Activated T-cell treated with anti-CD3 and anti-CD28 coated beads for 24 hours (primary cell): Measurements from ENCODE around the gene TTC22.
"Not testable (repeated sequence)": the region's sequence is repeated elsewhere in the genome, so short reads cannot be mapped to it uniquely, and the experiment has no call there.

Source experiments
- DNase-seq: peaks from one replicate; pipeline ENCODE4 v3.0.0-alpha.2; 2020; ENCODE audit warnings: low read depth

Gene TTC22

DNA sequence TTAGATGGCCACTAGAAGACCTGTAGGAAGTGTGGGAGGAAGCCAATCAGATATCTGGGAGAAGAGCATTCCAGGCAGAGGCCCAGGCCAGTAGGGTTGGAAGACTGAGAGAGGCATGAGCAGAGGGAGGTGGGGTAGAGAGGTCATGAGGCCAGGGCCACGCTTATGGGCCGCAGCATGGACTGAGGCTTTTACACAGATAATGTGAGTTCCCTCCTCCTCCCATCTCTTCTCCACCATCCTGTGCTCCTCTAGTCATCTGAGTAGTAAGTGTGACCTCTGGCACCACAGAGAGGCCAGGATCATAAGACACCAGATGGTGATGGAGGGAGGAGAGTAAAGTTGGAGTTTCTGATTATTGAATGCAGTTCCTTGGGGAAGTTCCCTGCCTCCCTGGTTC is 17.1 kb downstream of the TTC22 start:
- DNase-seq = no peak

DNA sequence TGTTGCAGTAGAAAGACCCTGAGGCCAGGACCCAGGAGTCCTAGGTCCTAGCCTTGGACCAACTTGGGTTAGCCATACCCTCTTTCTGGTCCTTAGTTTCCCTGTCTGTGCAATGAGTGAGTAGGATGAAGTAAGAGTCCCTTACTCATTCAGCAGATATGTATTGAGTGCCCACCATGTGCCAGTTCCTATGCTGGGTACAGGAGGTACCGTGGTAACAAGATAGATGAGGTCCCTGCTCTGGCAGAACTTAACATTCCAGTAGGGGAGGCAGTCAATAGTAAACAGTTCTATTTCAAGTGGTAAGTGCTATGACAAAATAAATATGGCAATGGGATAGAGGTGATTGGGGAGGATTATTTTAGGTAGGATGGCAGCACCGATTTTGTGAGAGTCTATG is 18.5 kb downstream of the TTC22 start:
- no peak for DNase-seq

DNA sequence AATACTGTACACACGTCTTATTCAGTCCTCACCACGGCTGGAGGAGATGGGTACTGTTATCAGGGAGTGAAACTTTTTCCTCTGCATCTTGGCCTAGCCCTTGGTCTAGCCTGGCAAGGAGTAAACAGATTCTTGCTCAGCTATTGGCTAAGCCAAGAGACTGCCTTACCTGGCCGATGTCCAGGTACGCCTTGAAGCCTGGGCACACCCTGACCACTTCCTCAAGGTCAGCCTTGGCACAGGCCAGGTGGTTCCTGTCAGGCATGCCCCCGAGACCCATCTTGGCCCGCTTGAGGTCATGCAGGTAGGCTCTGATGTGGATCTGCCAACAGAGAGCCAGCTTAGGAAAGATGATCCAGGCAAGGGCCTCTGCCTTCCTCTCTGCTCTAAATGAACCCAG is 19.0 kb downstream of the TTC22 start:
- DNase-seq = no peak

DNA sequence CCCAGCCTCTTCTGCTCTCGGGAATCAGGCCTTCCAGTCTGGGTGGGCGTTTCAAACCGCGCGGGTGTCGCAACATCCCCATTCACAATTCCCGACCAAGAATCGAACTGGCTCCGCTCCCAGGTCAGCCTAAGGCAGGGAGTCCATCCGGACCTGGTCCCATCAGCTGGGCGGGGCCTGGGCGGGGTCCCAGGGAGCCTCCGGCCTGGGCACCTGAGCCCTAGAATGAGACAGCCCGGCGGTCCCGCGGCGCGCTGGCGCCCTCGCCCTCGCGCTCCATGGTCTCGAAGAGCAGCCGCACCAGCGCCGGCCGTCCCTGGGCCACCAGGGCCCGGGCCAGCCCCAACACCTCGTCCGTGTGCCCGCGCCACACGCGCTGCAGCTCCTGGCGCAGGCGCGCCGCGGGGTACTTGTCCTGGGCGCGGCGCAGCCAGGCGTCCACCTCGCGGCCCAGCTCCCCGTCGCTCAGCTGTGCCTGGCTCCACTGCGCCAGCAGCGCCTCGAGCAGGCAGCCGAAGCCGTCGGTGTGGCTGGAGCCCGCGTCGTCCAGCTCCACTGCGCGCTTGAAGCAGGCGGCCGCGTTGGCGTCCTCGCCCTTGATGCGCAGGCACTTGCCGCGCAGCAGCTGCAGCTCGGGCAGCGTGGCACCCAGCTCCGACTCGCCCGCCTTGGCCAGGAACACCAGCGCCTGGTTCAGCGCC is 19.9 kb downstream of the TTC22 start:
- no peak for DNase-seq

DNA sequence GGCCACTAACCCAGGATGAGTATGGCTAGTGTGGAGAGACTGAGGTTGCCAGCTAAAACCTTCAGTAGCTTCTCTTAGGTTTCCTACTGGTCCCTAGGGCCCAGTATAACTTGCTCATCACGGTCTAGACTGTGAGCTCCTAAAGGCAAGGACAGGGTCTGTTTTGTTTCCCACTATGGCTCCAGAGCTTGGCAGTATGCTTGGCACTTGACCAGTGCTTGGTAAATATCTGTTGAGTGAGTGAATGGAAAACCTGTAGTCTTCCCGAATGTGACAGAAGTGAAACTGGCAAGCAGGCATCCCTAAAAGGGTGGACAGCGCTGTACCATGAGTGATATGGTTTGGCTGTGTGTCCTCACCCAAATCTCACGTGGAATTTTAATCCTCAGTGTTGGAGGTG is 23.7 kb downstream of the TTC22 start:
- no peak for DNase-seq

DNA sequence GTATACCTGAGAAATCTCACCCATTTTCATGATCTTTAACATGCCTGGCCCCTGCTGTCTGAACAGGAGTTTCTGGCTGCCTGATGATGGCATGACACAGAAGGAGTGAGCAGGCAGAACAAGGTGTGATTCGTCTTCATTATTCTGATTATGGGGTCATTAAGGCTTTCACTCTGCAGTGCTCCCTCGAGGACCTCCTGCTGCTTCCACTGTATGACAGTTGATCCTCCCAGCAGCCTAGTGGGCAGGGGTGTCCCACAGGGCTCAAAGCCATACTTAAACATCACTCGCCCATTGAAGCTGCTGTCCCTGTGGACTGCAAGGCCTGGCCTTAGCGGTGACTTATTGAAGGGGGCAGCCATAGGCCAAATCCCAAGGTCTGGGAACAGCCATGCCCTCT is 24.1 kb downstream of the TTC22 start:
- DNase-seq = no peak

DNA sequence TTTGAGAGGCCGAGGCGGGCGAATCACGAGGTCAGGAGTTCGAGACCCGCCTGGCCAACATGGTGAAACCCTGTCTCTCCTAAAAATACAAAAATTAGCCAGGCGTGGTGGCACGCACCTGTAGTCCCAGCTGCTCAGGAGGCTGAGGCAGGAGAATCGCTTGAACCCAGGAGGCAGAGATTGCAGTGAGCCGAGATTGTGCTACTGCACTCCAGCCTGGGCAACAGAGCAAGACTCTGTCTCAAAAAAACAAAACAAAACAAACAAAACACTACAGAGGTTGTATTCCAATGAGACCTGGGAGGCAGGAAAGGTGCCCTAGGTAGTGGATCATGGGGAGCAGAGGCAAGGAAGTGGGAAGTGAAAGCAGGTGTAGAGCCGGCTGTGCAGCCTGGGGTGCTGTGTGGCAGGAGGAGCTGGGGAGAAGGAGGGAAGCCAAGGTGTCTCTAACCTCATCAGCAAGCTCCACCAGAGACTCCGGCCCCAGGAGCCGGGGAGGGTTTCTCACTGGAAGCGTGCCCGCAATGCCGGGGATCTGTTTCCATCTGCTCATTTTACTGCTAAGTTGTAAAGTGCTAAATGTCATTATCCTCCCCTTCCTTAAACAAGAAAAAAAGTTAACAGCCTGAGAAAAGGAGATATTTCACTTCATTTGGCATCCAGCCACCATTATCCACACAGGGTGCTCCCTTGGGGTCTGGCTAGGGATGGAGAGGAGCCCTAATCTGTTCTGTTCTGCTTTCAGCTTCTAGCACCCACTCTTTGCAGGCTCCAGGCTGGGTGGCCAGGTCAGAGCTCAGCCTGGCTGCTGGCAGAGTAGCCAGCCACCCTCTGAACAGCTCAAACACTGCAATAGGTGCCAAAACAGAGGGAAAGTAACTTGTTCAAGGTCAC is 25.0 kb downstream of the TTC22 start:
- not testable (repeated sequence) for DNase-seq

DNA sequence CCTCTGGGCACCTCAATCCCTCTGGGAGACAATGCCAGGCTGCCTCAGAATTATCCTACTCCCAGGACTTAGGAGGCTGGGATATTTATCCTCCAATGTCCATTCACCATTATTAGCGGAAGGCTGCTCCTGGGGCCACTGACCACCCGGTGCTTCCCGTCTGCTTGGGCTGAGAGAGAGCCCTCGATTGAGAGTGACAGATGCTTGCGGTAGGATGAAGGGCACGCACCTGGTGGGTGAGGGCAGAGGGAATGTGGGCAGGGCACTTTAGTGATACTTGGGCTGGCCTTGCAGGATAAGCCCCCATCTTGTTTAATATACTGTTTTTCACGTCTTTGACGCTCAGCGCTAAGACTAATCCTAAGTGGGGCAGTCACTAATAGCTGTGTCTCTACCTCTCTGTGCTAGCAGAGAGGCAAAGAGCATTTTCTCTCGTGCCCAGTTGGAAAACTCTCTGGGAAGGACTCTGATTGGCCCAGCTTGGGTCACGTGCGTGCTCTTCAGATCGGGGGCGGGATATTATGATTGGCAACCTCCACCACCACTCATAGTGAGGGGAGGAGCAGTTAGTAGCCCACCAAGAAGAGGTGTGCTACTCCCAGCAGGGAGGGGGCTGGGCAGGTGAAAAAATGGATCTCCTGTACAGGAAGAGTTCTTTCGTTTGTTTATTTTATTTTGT is 26.2 kb downstream of the TTC22 start:
- DNase-seq = no peak

DNA sequence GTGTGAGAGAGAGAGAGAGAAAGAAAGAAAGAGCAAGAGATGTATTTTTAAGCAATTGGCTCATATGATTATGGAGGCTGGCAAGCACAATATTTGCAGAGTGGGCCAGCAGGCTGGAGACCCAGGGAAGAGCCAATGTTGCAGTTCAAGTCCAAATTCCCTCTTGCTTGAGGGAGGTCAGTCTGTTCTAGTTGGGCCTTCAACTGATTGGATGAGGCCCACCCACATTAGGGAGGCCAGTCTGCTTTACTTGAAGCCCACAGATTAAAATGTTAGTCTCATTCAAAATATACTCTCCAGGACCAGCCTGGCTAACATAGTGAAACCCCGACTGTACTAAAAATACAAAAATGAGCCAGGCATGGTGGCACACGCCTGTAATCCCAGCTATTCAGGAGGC is 28.2 kb downstream of the TTC22 start:
- no peak for DNase-seq

DNA sequence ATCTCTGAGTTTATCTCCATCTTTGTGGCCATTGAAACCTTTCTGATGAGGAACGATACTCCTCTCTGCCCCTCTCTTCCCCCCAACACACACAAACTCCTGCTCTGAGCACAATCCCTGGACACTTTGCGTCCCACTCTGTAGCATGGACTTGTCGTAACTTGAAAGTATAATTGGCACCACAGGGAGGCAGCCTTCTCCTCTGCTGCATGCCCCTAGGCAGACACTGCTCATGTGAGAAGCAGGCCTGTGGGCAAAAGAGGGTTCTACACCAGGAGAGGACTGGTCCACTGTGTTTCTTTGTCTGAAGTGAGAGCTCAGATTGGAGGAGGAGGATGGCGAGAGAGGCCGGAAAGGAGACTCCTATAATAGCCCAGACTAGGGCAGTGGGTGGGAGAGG is 33.0 kb downstream of the TTC22 start:
- DNase-seq = no peak

DNA sequence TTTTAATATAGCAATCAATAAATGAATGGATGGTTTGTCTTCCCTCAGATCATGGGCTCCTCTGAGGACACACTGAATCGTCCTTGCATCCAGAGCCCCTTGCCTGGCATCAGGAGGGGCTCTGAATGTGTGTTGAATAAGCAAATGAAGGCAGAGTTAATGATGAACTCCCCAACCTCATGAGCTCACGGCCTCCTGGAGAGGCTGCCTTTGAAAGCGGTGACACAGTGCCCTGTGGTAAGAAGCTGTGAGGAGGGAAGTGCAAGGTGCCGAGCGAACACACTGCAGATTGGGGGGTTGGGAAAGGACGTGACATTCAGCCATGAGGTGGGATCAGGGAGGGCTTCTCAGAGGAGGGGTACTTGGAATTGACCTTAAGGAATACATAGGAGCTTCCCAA is 33.6 kb downstream of the TTC22 start:
- DNase-seq = no peak

DNA sequence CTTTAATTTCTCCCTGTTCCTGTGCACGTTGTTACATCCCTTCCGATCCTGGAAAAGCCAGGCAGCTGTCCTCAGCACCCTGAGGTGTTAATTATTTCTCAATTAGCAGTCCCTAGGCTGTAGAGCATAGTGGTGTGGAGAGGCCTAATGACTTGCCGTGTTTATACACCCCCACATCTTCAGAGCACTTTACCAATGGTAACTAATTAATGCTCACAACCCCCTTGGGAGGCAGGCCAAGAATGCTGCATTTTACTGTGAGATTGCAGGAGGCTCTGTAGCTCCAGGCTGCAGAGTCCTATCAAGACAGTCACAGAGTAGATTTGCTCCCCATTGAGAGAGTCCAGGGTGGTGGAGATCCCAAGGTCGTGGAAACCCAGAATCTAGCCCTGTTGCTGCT is 34.4 kb downstream of the TTC22 start:
- no peak for DNase-seq

DNA sequence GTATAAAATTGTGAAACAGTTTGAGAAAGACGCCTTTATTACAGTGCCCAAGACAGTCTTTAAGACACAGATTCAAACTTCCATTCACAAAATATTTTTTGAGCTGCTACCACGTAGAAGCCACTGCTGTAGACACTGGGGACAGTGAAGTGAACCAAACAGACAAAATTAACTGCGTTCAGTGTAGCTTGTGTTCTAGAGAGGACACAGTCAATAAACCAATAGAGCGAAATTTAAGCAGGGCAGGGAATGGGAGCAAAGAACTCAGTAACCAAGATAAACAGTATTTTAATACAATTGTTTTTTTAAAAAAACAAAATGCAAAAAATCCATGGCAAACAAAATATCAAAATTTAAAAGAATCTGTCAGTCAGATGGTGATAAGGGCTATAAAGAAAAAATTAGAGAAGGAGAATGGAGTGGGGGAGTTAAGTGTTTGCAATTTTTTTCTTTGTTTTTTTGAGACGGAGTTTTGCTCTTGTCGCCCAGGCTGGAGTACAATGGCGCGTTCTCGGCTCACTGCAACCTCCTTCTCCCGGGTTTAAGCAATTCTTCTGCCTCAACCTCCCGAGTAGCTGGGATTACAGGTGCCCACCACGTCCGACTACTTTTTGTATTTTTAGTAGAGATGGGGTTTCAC is 36.1 kb downstream of the TTC22 start:
- DNase-seq = no peak

DNA sequence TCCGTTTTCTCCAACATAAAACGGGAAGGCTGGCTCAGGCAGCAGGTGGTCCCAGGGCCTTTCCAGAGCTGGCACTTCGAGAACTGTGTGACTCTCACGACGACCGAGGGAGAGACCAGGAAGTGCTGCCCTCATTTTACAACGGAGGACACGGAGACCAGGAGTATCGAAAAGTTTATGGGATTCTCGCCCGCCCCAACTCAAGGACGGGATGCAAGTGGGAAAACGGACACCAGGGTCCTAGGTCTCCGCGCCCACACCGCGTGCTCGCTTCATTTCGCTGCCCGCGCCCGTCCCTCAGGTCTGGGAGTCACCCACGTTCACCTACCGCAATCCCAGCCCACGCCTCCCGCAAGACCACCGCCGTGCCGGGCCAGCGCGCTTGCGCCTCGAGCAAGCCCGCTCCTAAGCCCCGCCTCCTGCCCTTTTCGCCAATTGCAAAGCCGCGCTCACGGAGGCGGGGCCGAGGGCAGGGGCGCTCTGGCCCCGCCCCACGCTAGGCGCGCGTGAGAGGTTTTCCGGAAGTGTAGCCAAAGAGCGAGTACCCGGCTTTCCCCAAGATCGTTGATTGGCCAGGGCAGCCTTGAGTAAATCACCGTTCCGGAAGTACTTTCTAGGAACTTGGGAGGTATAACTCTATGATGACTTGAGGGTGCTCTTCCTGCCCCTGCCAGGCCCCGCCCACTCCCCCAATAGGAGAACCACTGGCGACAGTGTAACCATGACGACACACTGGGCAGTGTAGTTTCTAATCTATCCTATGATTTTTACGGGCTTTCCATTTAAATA is 36.8 kb downstream of the TTC22 start, which contains the start of gene PARS2:
Gene PARS2, minus strand, starts transcription at position 391 of the 789 bp plus-strand sequence. CDS start 5,362 bp downstream, outside the sequence.
- peak; percentile 95 for DNase-seq

DNA sequence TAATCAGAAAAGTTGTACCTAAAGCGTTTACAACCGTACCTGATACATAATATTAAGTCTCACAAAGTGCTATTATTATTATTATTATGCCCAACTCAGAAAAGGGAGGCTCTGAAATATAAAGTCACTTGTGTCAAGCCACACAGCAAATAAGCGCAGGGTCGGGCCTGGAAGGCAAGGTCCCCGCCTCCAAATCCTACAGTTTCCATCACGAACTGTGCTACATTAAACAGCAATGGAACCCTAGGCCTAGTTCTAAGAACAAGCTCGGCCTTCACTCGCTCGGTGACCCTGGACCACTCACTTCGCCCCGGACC is 37.3 kb downstream of the TTC22 start:
- peak; percentile 10 for DNase-seq

DNA sequence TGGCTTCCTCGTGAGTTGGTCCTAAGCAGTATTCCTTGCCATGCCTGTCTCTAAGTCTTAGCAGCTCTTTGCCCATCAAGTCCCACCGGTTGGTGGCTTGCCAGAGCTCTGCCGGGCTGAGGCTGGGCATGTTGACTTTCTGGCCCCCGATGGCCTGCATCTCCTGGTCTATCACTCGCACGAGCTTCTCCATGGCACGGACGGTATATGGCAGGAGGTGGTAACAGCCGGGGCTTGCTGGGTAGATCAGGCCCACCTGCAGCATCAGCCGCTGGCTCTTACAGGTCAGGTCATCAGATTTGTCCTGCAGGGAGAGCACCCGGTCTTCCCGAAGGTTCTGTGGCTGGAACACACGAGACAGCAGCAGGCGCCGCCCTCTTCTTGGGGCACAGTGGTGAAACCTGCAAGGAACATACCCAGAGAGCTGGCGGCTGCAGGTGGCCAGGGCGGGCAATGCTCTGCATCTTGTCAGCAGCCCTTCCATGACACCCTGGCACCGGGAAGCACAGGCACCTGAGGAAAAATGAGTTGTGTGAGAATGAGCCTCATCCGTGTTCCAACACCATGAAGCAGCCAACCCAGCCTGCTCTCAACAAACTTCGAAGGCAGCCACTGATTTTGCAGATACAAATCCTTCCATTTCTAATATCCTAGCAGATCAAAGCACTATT is 42.3 kb downstream of the TTC22 start:
- DNase-seq = no peak

DNA sequence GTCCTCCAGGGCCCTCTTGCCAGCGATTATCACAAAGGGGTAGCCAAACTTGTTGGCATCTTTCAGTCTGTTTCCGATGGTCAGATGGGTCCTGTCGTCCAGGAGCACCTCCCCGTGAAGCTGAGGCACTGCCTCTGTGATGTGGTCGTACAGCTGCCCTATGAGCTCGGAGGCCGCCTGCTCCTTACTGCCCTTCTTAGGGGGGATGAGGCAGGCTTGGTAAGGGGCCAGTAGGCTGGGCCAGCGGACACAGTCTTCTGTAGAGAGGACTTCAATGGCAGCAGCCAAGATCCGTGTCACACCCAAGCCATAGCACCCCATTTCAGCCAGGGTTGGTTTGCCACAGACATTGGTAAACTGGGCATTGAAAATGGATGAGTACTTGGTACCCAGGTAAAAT is 43.3 kb downstream of the TTC22 start:
- no peak for DNase-seq

DNA sequence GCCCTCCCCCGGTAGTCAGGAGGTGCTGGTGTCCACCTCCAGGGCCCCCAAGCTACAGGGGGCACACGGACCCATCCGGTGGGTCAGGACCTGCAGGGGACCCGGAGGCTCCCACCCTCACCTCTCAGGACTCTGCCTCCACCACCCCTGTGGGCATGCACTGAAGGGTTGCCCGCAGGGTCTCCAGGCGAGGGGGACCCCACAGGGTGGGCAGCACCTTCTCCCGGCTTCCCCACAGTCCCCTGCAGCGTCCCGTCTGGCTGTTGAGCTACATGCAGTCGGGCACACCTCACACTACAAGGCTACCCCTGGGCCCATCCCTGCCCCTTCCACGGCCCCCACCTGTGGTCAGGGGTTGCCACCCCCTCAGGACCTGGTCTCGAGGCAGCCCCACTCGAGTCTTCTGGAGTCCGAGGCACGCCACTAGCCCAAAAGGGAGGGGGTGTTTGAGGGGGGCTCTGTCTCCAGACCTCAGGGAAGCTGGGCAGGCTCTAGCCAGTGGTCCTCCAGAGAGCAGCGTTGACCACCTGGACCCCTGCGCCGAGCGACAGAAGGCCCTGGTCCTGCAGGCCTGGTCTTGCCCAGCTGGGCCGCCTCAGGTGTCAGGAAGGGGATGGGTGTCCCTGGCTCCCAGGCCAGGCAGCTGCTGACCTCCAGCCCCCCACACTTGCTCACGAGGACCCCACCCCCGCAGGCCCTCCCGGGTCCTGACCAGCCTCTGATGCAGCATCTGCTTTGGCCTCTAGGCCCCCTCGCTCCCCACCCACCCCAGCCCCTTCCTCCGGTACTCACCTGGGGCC is 46.4 kb downstream of the TTC22 start:
- no peak for DNase-seq

DNA sequence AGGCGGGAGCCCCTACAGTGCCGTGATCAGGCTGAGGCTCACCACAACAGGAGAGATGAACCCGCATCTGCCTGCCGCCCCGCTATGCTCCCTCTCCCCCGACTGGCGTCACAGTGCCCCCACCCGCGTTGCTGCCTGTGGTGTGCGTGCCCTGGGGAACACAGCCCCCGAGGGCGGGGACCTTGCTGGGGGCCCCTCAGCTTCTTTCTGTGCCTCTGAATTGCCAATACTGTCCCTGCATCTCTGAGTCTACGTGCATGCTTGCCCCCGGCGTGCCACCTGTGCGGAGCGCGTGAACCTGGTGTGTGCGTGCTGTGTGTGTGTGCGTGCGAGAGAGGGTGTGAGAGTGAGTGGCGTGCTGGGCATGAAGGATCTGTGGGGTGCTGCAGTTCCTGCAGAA is 47.1 kb downstream of the TTC22 start:
- no peak for DNase-seq

DNA sequence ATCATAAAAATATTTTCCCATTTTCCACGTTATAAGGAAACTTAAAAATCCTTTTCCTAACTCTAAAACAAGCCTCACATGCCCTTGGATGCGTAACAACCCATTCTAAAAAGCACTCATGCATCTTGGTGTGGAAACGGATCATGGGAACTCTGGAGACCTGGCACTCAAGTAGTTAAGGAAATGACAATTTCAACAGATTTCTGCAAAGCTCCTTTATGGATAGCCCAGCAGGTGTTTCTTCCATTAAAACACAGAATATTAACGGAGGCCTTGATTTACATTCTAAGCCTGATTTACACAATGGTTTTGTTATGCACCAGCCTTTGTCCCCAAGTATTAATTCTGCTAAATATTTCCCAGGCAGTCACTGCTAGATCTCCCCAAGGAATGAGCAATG is 49.7 kb downstream of the TTC22 start:
- DNase-seq = no peak
